HG03558 (cell line): ENCODE measurements around the gene MEP1B.

Experiments used
- ATAC-seq: cut with Tn5 transposase; IDR thresholded peaks from one replicate; pipeline ENCODE4 v1.9.1; 2021; ENCODE audit warnings: moderate number of reproducible peaks; ENCODE audit not compliant: unreplicated experiment; ENCODE audit errors: extremely low read depth

The MEP1B gene

GRCh38 chr18:32259553-32259952 lies 69.7 kb downstream of the MEP1B start:
- ATAC-seq, result no peak

GRCh38 chr18:32261003-32261402 lies 71.2 kb downstream of the MEP1B start:
- ATAC-seq, result no peak

GRCh38 chr18:32262092-32262491 lies 72.3 kb downstream of the MEP1B start:
- no peak for ATAC-seq

- ATAC-seq, result no peak
Measured at GRCh38 chr18:32264401-32264800, 74.6 kb downstream of the MEP1B start.

- ATAC-seq, result no peak
Measured at GRCh38 chr18:32267463-32267862, 77.6 kb downstream of the MEP1B start.
